ENCODE data around the gene TIGD2.

GRCh38 chr4:89129080-89129640, 17.8 kb downstream of the TIGD2 start:
- TF ChIP-seq, protein P1, sequence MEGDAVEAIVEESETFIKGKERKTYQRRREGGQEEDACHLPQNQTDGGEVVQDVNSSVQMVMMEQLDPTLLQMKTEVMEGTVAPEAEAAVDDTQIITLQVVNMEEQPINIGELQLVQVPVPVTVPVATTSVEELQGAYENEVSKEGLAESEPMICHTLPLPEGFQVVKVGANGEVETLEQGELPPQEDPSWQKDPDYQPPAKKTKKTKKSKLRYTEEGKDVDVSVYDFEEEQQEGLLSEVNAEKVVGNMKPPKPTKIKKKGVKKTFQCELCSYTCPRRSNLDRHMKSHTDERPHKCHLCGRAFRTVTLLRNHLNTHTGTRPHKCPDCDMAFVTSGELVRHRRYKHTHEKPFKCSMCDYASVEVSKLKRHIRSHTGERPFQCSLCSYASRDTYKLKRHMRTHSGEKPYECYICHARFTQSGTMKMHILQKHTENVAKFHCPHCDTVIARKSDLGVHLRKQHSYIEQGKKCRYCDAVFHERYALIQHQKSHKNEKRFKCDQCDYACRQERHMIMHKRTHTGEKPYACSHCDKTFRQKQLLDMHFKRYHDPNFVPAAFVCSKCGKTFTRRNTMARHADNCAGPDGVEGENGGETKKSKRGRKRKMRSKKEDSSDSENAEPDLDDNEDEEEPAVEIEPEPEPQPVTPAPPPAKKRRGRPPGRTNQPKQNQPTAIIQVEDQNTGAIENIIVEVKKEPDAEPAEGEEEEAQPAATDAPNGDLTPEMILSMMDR (IDR thresholded peaks at IDR 0.05; ENCODE audit: extremely low read depth in 1 of 2, insufficient read depth in 1 of 2, low read depth in 1 of 2, low read length in 2 of 2): no peak
- TF ChIP-seq POLR2A (IDR thresholded peaks at IDR 0.05; ENCODE audit: low read depth, low read length): no peak
